H1 (cell line): ENCODE measurements around the gene DPH1. TPM values are rescaled to one million over a fixed set of nuclear protein-coding genes. Genes with fewer than 3 reads are reported as not detected.

Source experiments
- CTCF ChIA-PET: fragments of 300-600 bp; sonication (Branson Sonifier 250); formaldehyde crosslinking; loops from one replicate; lab custom pipeline; 2021; ENCODE audit not compliant: partially characterized antibody; lab: Charles Lee
- POLR2A ChIA-PET: fragments of 300-600 bp; sonication (Branson Sonifier 250); formaldehyde crosslinking; loops from one replicate; lab custom pipeline; 2021; ENCODE audit warnings: inconsistent platforms; ENCODE audit not compliant: partially characterized antibody; lab: Charles Lee
- DNase-seq, 2 experiments: peaks; one replicate each; pipeline versions ENCODE4 v3.0.0 to v3.0.0-alpha.2; 2010 to 2022; ENCODE audit warnings: low spot score in 2 of 2, low read depth in 1 of 2, mixed read lengths in 1 of 2
- FAIRE-seq: peaks from 2 replicates; lab custom pipeline; 2011; peaks lifted over from hg19 to GRCh38; lab: Jason Lieb, UNC
- H2AFZ ChIP-seq: 2 replicates; pipeline ENCODE4 v1.8.1; 2012; ENCODE audit warnings: low read length, inconsistent platforms
- H2AK5ac ChIP-seq: 2 replicates; pipeline ENCODE4 v1.6.1; 2013; ENCODE audit warnings: low read depth, low read length
- H2BK120ac ChIP-seq: replicated peaks from 2 replicates; pipeline ENCODE3; 2013; ENCODE audit warnings: low read depth, low read length, inconsistent platforms
- H2BK12ac ChIP-seq: 2 replicates; pipeline ENCODE4 v1.6.1; 2013; ENCODE audit warnings: low read depth, low read length
- H2BK15ac ChIP-seq: 2 replicates; pipeline ENCODE4 v1.6.1; 2013; ENCODE audit warnings: low read length
- H2BK20ac ChIP-seq: 2 replicates; pipeline ENCODE4 v1.6.1; 2013; ENCODE audit warnings: low read length
- H2BK5ac ChIP-seq: 2 replicates; pipeline ENCODE4 v1.6.1; 2013; ENCODE audit warnings: low read depth, low read length
- H3K14ac ChIP-seq: 2 replicates; pipeline ENCODE4 v1.6.1; 2013; ENCODE audit warnings: inconsistent platforms; ENCODE audit not compliant: insufficient read length
- H3K18ac ChIP-seq: 2 replicates; pipeline ENCODE4 v1.6.1; 2013; ENCODE audit warnings: low read length; ENCODE audit errors: extremely low read depth
- H3K23ac ChIP-seq: 2 replicates; pipeline ENCODE4 v1.6.1; 2013; ENCODE audit warnings: inconsistent platforms; ENCODE audit not compliant: insufficient read length
- H3K23me2 ChIP-seq: 2 replicates; pipeline ENCODE4 v1.6.1; 2013; ENCODE audit warnings: low read depth, low read length
- H3K27ac ChIP-seq: 2 replicates; pipeline ENCODE4 v1.6.1; 2011; ENCODE audit warnings: low read depth, low read length, inconsistent platforms
- H3K27me3 ChIP-seq, 4 experiments: replicated peaks in 1 of 4; 1 replicate in 1 of 4; 2 replicates in 3 of 4; pipeline versions ENCODE4 v1.6.1 to v1.8.1; 2011 to 2013; ENCODE audit warnings: low read length in 3 of 4, mild to moderate bottlenecking in 3 of 4, inconsistent platforms in 2 of 4, mixed read lengths in 2 of 4, moderate library complexity in 1 of 4; ENCODE audit not compliant: control insufficient read depth in 3 of 4, insufficient read depth in 3 of 4; ENCODE audit errors: extremely low read depth in 1 of 4
- H3K36me3 ChIP-seq, 4 experiments: 2 replicates each; pipeline versions ENCODE4 v1.6.1 to v1.8.1; 2011 to 2013; ENCODE audit warnings: mild to moderate bottlenecking in 4 of 4, low read length in 3 of 4, moderate library complexity in 2 of 4, control low read depth in 1 of 4, inconsistent platforms in 1 of 4; ENCODE audit not compliant: insufficient read depth in 4 of 4, control insufficient read depth in 2 of 4
- H3K4ac ChIP-seq: replicated peaks from 2 replicates; pipeline ENCODE3; 2013; ENCODE audit warnings: low read length, low read depth, mixed read lengths, inconsistent platforms; ENCODE audit not compliant: insufficient read length
- H3K4me1 ChIP-seq, 4 experiments: replicated peaks in 1 of 4; 1 replicate in 1 of 4; 2 replicates in 3 of 4; pipeline versions ENCODE4 v1.6.1 to v1.8.1; 2011 to 2013; ENCODE audit warnings: low read length in 3 of 4, inconsistent platforms in 2 of 4, mixed read lengths in 1 of 4; ENCODE audit not compliant: insufficient read depth in 4 of 4, control insufficient read depth in 3 of 4
- H3K4me2 ChIP-seq, 2 experiments: 2 replicates each; pipeline versions ENCODE4 v1.6.1 to v1.8.1; 2011 to 2013; ENCODE audit warnings: low read depth in 2 of 2, low read length in 2 of 2, control low read depth in 1 of 2, inconsistent platforms in 1 of 2, mild to moderate bottlenecking in 1 of 2; ENCODE audit not compliant: insufficient read depth in 1 of 2
- H3K4me3 ChIP-seq, 4 experiments: fragments of 200-600, 300-600 bp in 1 of 4; sonication (generic), shearing (Covaris generic), sonication (Bioruptor Twin) in 1 of 4; 2 replicates each; pipeline versions ENCODE4 v1.5.1 to v1.8.1; 2011 to 2016; ENCODE audit warnings: low read length in 4 of 4, low read depth in 3 of 4, control low read depth in 2 of 4, inconsistent platforms in 2 of 4, mild to moderate bottlenecking in 2 of 4, mixed read lengths in 1 of 4, moderate library complexity in 1 of 4; ENCODE audit not compliant: insufficient read depth in 2 of 4; ENCODE audit errors: extremely low read depth in 1 of 4
- H3K56ac ChIP-seq: replicated peaks from 2 replicates; pipeline ENCODE3; 2013; ENCODE audit warnings: low read depth, mild to moderate bottlenecking, mixed read lengths, low read length, inconsistent platforms; ENCODE audit not compliant: insufficient read length
- H3K79me1 ChIP-seq: 2 replicates; pipeline ENCODE4 v1.6.1; 2013; ENCODE audit warnings: low read depth, low read length, control low read depth
- H3K79me2 ChIP-seq, 2 experiments: 2 replicates each; pipeline versions ENCODE4 v1.6.1 to v1.8.1; 2012 to 2013; ENCODE audit warnings: low read length in 2 of 2, mild to moderate bottlenecking in 2 of 2, inconsistent platforms in 1 of 2; ENCODE audit not compliant: insufficient read depth in 2 of 2, control insufficient read depth in 1 of 2
- H3K9ac ChIP-seq, 4 experiments: replicated peaks in 1 of 4; 1 replicate in 1 of 4; 2 replicates in 3 of 4; pipeline versions ENCODE4 v1.6.1 to v1.8.1; 2011 to 2013; ENCODE audit warnings: low read depth in 3 of 4, low read length in 3 of 4, control low read depth in 2 of 4, mild to moderate bottlenecking in 2 of 4, moderate library complexity in 2 of 4, inconsistent platforms in 1 of 4; ENCODE audit errors: extremely low read depth in 1 of 4
- H3K9me3 ChIP-seq, 2 experiments: 2 replicates each; pipeline versions ENCODE4 v1.6.1 to v1.8.1; 2012 to 2013; ENCODE audit warnings: mild to moderate bottlenecking in 2 of 2, moderate library complexity in 2 of 2, control low read depth in 1 of 2, inconsistent platforms in 1 of 2, low read depth in 1 of 2, low read length in 1 of 2, mixed read lengths in 1 of 2; ENCODE audit not compliant: insufficient read depth in 2 of 2
- H4K20me1 ChIP-seq, 2 experiments: replicated peaks in 1 of 2; 2 replicates each; pipeline versions ENCODE3 to v1.8.1; 2011 to 2013; ENCODE audit warnings: inconsistent platforms in 2 of 2, low read length in 2 of 2, mild to moderate bottlenecking in 1 of 2; ENCODE audit not compliant: insufficient read depth in 2 of 2, control insufficient read depth in 1 of 2
- H4K5ac ChIP-seq: 2 replicates; pipeline ENCODE4 v1.6.1; 2013; ENCODE audit warnings: low read length, low read depth, mixed read lengths, inconsistent platforms; ENCODE audit not compliant: insufficient read length
- H4K8ac ChIP-seq: 2 replicates; pipeline ENCODE4 v1.8.0; 2013; ENCODE audit warnings: mild to moderate bottlenecking, moderate library complexity, low read length, inconsistent platforms; ENCODE audit not compliant: insufficient read depth; ENCODE audit errors: extremely low read depth
- H4K91ac ChIP-seq: replicated peaks from 2 replicates; pipeline ENCODE3; 2013; ENCODE audit warnings: low read length, mixed read lengths, inconsistent platforms; ENCODE audit not compliant: insufficient read length
- ATF3 ChIP-seq: IDR thresholded peaks from 2 replicates; pipeline ENCODE4 v1.6.1; 2011; ENCODE audit warnings: low read depth, mild to moderate bottlenecking, low read length; ENCODE audit not compliant: insufficient read depth
- CTBP2 ChIP-seq: IDR thresholded peaks from 2 replicates; pipeline ENCODE4 v1.7.0; 2011; ENCODE audit warnings: borderline replicate concordance, mild to moderate bottlenecking, moderate library complexity, mixed read lengths, low read length; ENCODE audit not compliant: insufficient read depth, insufficient read length
- GABPA ChIP-seq: IDR thresholded peaks from 2 replicates; pipeline ENCODE4 v1.6.1; 2011; ENCODE audit warnings: mild to moderate bottlenecking, low read length, moderate library complexity, borderline replicate concordance; ENCODE audit not compliant: insufficient read depth
- KDM1A ChIP-seq: fragments of 200-600, 300-600 bp; sonication (generic); IDR thresholded peaks from 2 replicates; pipeline ENCODE4 v1.7.1; 2016; ENCODE audit warnings: mild to moderate bottlenecking, low read length, borderline replicate concordance
- KDM4A ChIP-seq: IDR thresholded peaks from one replicate; pipeline ENCODE4 v1.7.1; 2012; ENCODE audit warnings: low read depth, mild to moderate bottlenecking, moderate library complexity, low read length, inconsistent platforms; ENCODE audit not compliant: severe bottlenecking
- MAX ChIP-seq: IDR thresholded peaks from 2 replicates; pipeline ENCODE4 v1.6.1; 2012; ENCODE audit warnings: inconsistent platforms
- SIRT6 ChIP-seq: IDR thresholded peaks from one replicate; pipeline ENCODE4 v1.7.1; 2012; ENCODE audit warnings: low read length, inconsistent platforms
- USF2 ChIP-seq: IDR thresholded peaks from 2 replicates; pipeline ENCODE4 v1.6.1; 2011; ENCODE audit warnings: low read length, improper control_type of control experiment
- WGBS, 2 experiments: shearing (Covaris generic) in 1 of 2; methylation state at CpG; one replicate each; pipeline versions ENCODE4 v1.1.6 to v1.1.7; 2013 to 2015; ENCODE audit warnings: low lambda C conversion rate in 2 of 2, mixed read lengths in 2 of 2, inconsistent platforms in 1 of 2, low coverage in 1 of 2, missing lambda C conversion rate in 1 of 2; ENCODE audit not compliant: insufficient replicate concordance in 2 of 2, insufficient coverage in 1 of 2, insufficient read length in 1 of 2; ENCODE audit errors: extremely low coverage in 1 of 2, missing lambda C conversion rate in 1 of 2; 5-methylcytosine and 5-hydroxymethylcytosine counted together
- polyA plus RNA-seq, 7 experiments: library from polyadenylated mRNA; depleted of rRNA in 3 of 7; stranded (reverse) in 5 of 7; unstranded in 2 of 7; fragments of >200 nt in 5 of 7; fragments of 200-250 nt in 2 of 7; gene quantifications; 1 replicate in 5 of 7; 2 replicates in 1 of 7; 4 replicates in 1 of 7; pipeline versions ENCODE4 v1.2.1 to v1.2.3, GENCODE V29; 2011 to 2013; ENCODE audit warnings: missing spikeins in 2 of 7, mixed read lengths in 2 of 7
- total RNA-seq: library from RNA; stranded (reverse); fragmentation: NEBNext Ultra II Directional; extraction: Animal tissue kit (Norgen Biotek cat#: 25700); gene quantifications from 2 replicates; pipeline ENCODE4 v1.2.1, GENCODE V29; 2021

The DPH1 gene
- total and polyA plus RNA-seq, 2 of the 8 experiments (the other 6 are each of a cell fraction or from before 2014, with no cell fraction given) = 24.9 to 30.0 TPM

GRCh38 chr17:2054512-2055291 lies 24.7 kb downstream of the DPH1 start, which contains the start of gene HIC1:
TSS of gene HIC1 (plus strand) at chr17:2055103. CDS start at chr17:2056691, 1,588 bp downstream.
- no peak within 1 kb of the TSS for H2BK12ac ChIP-seq
- H3K14ac ChIP-seq = no peak within 1 kb of the TSS
- ChIA-PET POLR2A (interaction anchor here (0.7 to 1.5 kb wide), 4 partner anchors 11 to 294 kb away, joined by 3 to 4 read pairs (median 3); partner anchors contain the start of genes SMG6 and SRR), CTCF (interaction anchor here (0.6 to 9.3 kb wide), 39 partner anchors 9 to 302 kb away, joined by 3 to 122 read pairs (median 4); no protein-coding TSS in a partner anchor)
- H4K20me1 ChIP-seq = peaks cover 17 to 23% of the 10 kb centered on the region in 2 experiments
- peaks cover 0 to 19% (median 0%) of the 10 kb centered on the region in 4 experiments; a peak in 1 of 8 replicates for H3K36me3 ChIP-seq
- WGBS, 2 experiments = 12% methylated on average over 54 of the region's 72 CpGs; no CpG with 5 or more reads in 1 of the 2 experiments
- H3K9ac ChIP-seq = no peak within 1 kb of the TSS
- H4K91ac ChIP-seq = no peak within 1 kb of the TSS
- H3K79me1 ChIP-seq = no peaks in the 10 kb centered on the region
- no peak within 1 kb of the TSS for H2BK15ac ChIP-seq
- H3K79me2 ChIP-seq = no peaks in the 10 kb centered on the region
- H3K27ac ChIP-seq = no peak within 1 kb of the TSS
- DNase-seq (peak in 1 of 2 experiments; percentile 90), FAIRE-seq (no peak)
- no peak within 1 kb of the TSS; the same call in 1 of the 2 replicates for H3K18ac ChIP-seq
- no peak within 1 kb of the TSS for H2AFZ ChIP-seq
- H2AK5ac ChIP-seq = no peak within 1 kb of the TSS
- peaks cover 78 to 93% (median 91%) of the 10 kb centered on the region in 4 experiments for H3K27me3 ChIP-seq
- H4K5ac ChIP-seq = no peak within 1 kb of the TSS
- no peak within 1 kb of the TSS for H3K23ac ChIP-seq
- H3K56ac ChIP-seq = no peak within 1 kb of the TSS
- H3K4ac ChIP-seq = no peak within 1 kb of the TSS
- H3K4me1 ChIP-seq = peaks cover 0 to 20% (median 11%) of the 10 kb centered on the region in 4 experiments; a peak in 5 of 7 replicates
- no peak within 1 kb of the TSS for H2BK5ac ChIP-seq
- no peak within 1 kb of the TSS for H4K8ac ChIP-seq
- peaks cover 8% of the 10 kb centered on the region; the same call in 1 of the 2 replicates for H3K23me2 ChIP-seq
- H3K4me2 ChIP-seq = peak within 1 kb of the TSS; percentile 57 to 70
- H3K4me3 ChIP-seq = peak within 1 kb of the TSS; percentile 15 to 58 (median 42)
- H3K9me3 ChIP-seq = peaks cover 0 to 7% of the 10 kb centered on the region in 2 experiments; a peak in 1 of 4 replicates
- H2BK20ac ChIP-seq = no peak within 1 kb of the TSS
- H2BK120ac ChIP-seq = no peak within 1 kb of the TSS
- TF ChIP-seq MAX (no peak; the same call in 1 of the 2 replicates), GABPA (no peak), KDM4A (peak; percentile 59), KDM1A (no peak), ATF3 (no peak), SIRT6 (no peak), CTBP2 (no peak), USF2 (no peak)
